GM18868 (cell line): ENCODE measurements around the gene TPM2.

Experiments
- ATAC-seq: cut with Tn5 transposase; IDR thresholded peaks from one replicate; pipeline ENCODE4 v1.9.1; 2021; ENCODE audit warnings: mild to moderate bottlenecking, moderate library complexity; ENCODE audit not compliant: unreplicated experiment

Gene TPM2

GRCh38 chr9:35636135-35636876 is 53.4 kb downstream of the TPM2 start:
- no peak for ATAC-seq

- no peak for ATAC-seq
These were observed 54.0 kb downstream of the TPM2 start for GRCh38 chr9:35635730-35636129.
